A549 (cell line): ENCODE measurements around the gene PDXK. TPM values are rescaled to one million over a fixed set of nuclear protein-coding genes. Genes with fewer than 3 reads are reported as not detected.
A peak's percentile ranks its signal among the peaks of the same experiment; 100 is the strongest.

Experiments used
- ATAC-seq, 2 experiments: fragments of 200-7000 bp in 1 of 2; fragments of >200 bp in 1 of 2; cut with Nextera tagmentation in 1 of 2; cut with Tn5 transposase in 1 of 2; 3 replicates each; pipeline versions ENCODE4 v1.8.0 to v1.9.1; 2018 to 2020; ENCODE audit warnings: mild to moderate bottlenecking in 1 of 2, moderate library complexity in 1 of 2
- CTCF ChIA-PET: fragments of 300-600 bp; sonication (Branson Sonifier 250); formaldehyde crosslinking; extraction: SDS; loops from one replicate; lab custom pipeline; 2021; ENCODE audit warnings: antibody characterized with exemption, inconsistent platforms; lab: Yijun Ruan, JAX
- POLR2A ChIA-PET: fragments of 350-600 bp; formaldehyde crosslinking; extraction: SDS; loops from one replicate; lab custom pipeline; 2021; ENCODE audit warnings: antibody characterized with exemption, inconsistent platforms; lab: Yijun Ruan, JAX
- DNase-seq, 2 experiments: peaks; one replicate each; pipeline versions ENCODE4 v3.0.0 to v3.0.0-alpha.2; 2011 to 2016; ENCODE audit warnings: low read depth in 1 of 2, low spot score in 1 of 2
- FAIRE-seq: peaks from 2 replicates; lab custom pipeline; 2011; peaks lifted over from hg19 to GRCh38; lab: Jason Lieb, UNC
- H3K27ac ChIP-seq, 2 experiments: fragments of >200 bp; sonication (Bioruptor Twin); formaldehyde crosslinking; 3 replicates each; pipeline ENCODE4 v1.5.1; 2016 to 2017
- H3K4me1 ChIP-seq: fragments of >200 bp; sonication (Bioruptor Twin); formaldehyde crosslinking; 3 replicates; pipeline ENCODE4 v1.6.1; 2016
- H3K4me2 ChIP-seq: fragments of >200 bp; sonication (Bioruptor Twin); formaldehyde crosslinking; 3 replicates; pipeline ENCODE4 v1.6.1; 2016
- H3K4me3 ChIP-seq: fragments of >200 bp; sonication (Bioruptor Twin); formaldehyde crosslinking; 3 replicates; pipeline ENCODE4 v1.5.1; 2016
- H3K9me3 ChIP-seq: fragments of >200 bp; sonication (Bioruptor Twin); formaldehyde crosslinking; 3 replicates; pipeline ENCODE4 v1.6.1; 2016
- BHLHE40 ChIP-seq: IDR thresholded peaks from 2 replicates; pipeline ENCODE4 v1.6.1; 2012; ENCODE audit warnings: low read depth, low read length, inconsistent platforms
- CHD2 ChIP-seq: fragments of 150-350 bp; IDR thresholded peaks from 2 replicates; pipeline ENCODE4 v1.6.1; 2014; ENCODE audit warnings: low read length; ENCODE audit not compliant: partially characterized antibody
- EHMT2 ChIP-seq: fragments of 200-600 bp; sonication (generic); IDR thresholded peaks from 2 replicates; pipeline ENCODE4 v1.6.1; 2016; ENCODE audit warnings: antibody characterized with exemption, low read depth, mild to moderate bottlenecking, moderate library complexity
- FOXS1 ChIP-seq: fragments of 250-450 bp; sonication (Bioruptor Pico); IDR thresholded peaks from 2 replicates; pipeline ENCODE4 v1.5.0; 2020; ENCODE audit warnings: mild to moderate bottlenecking, moderate library complexity
- GATA3 ChIP-seq: IDR thresholded peaks from 2 replicates; pipeline ENCODE4 v1.6.1; 2012; ENCODE audit warnings: borderline replicate concordance
- HEYL ChIP-seq: fragments of 250-450 bp; sonication (Bioruptor Pico); IDR thresholded peaks from 2 replicates; pipeline ENCODE4 v1.8.0; 2021; ENCODE audit warnings: mild to moderate bottlenecking, moderate library complexity
- HMGXB4 ChIP-seq: fragments of 250-450 bp; sonication (Bioruptor Pico); IDR thresholded peaks from 2 replicates; pipeline ENCODE4 v1.5.0; 2021; ENCODE audit warnings: mild to moderate bottlenecking, moderate library complexity, borderline replicate concordance
- HOXB5 ChIP-seq: fragments of 250-450 bp; sonication (Bioruptor Pico); IDR thresholded peaks from 2 replicates; pipeline ENCODE4 v1.5.0; 2020; ENCODE audit warnings: mild to moderate bottlenecking, moderate library complexity
- JUN ChIP-seq, 2 experiments: fragments of >200 bp; sonication (Bioruptor Twin); formaldehyde crosslinking; IDR thresholded peaks; 2 replicates in 1 of 2; 3 replicates in 1 of 2; pipeline ENCODE4 v1.6.1; 2016 to 2017
- JUNB ChIP-seq: fragments of >200 bp; sonication (Bioruptor Twin); formaldehyde crosslinking; IDR thresholded peaks from 2 replicates; pipeline ENCODE4 v1.6.1; 2016
- KDM1A ChIP-seq: fragments of 200-600 bp; sonication (generic); IDR thresholded peaks from 2 replicates; pipeline ENCODE4 v1.6.1; 2016; ENCODE audit warnings: low read depth, mild to moderate bottlenecking
- MAFK ChIP-seq: fragments of 450-650 bp; IDR thresholded peaks from 2 replicates; pipeline ENCODE4 v1.6.1; 2014; ENCODE audit not compliant: partially characterized antibody
- MAZ ChIP-seq: fragments of 150-350 bp; IDR thresholded peaks from 2 replicates; pipeline ENCODE4 v1.6.1; 2014; ENCODE audit warnings: antibody characterized with exemption, low read depth, low read length, borderline replicate concordance
- NFE2L2 ChIP-seq: fragments of 150-350 bp; conservative IDR thresholded peaks from 2 replicates; pipeline ENCODE4 v1.6.1; 2014; ENCODE audit warnings: low read length
- NR3C1 ChIP-seq: fragments of >200 bp; sonication (Bioruptor Twin); formaldehyde crosslinking; IDR thresholded peaks from 3 replicates; pipeline ENCODE4 v1.6.1; 2017
- POLR2A ChIP-seq: IDR thresholded peaks from 2 replicates; pipeline ENCODE4 v1.6.1; 2012; ENCODE audit warnings: mild to moderate bottlenecking, low read length
- RARB ChIP-seq: fragments of 250-450 bp; sonication (Bioruptor Pico); IDR thresholded peaks from 2 replicates; pipeline ENCODE4 v1.8.0; 2021; ENCODE audit warnings: mild to moderate bottlenecking, moderate library complexity
- REST ChIP-seq: fragments of 200-600 bp; sonication (generic); IDR thresholded peaks from 2 replicates; pipeline ENCODE4 v1.6.1; 2016; ENCODE audit warnings: antibody characterized with exemption, mild to moderate bottlenecking, moderate library complexity
- RFX5 ChIP-seq: fragments of 450-650 bp; IDR thresholded peaks from 2 replicates; pipeline ENCODE4 v1.7.1; 2014; ENCODE audit warnings: antibody characterized with exemption, mild to moderate bottlenecking, moderate library complexity
- SMC3 ChIP-seq: fragments of >200 bp; sonication (Bioruptor Twin); formaldehyde crosslinking; IDR thresholded peaks from 3 replicates; pipeline ENCODE4 v1.6.1; 2018; ENCODE audit warnings: inconsistent platforms
- TP53 ChIP-seq: fragments of 250-450 bp; sonication (Bioruptor Pico); IDR thresholded peaks from 2 replicates; pipeline ENCODE4 v1.5.0; 2021; ENCODE audit warnings: mild to moderate bottlenecking, moderate library complexity
- WGBS: methylation state at CpG from one replicate; pipeline ENCODE4 v1.1.6; 2017; ENCODE audit errors: missing lambda C conversion rate; 5-methylcytosine and 5-hydroxymethylcytosine counted together
- polyA plus RNA-seq, 4 experiments: library from polyadenylated mRNA; depleted of rRNA in 3 of 4; stranded (reverse); fragments of >200 nt; fragmentation: RNase III in 1 of 4; extraction: RNeasy Plus Mini Kit Qiagen cat#74134 plus additional on column Dnase treatment in 1 of 4; gene quantifications; 2 replicates in 3 of 4; 3 replicates in 1 of 4; pipeline ENCODE4 v1.2.3, GENCODE V29; 2011 to 2017

The PDXK gene
- polyA plus RNA-seq, 2 of the 4 experiments (the other 2 are of a cell fraction) = 220 to 292 TPM

- TF ChIP-seq EHMT2 = no peak
- no peak for TF ChIP-seq CHD2
- TF ChIP-seq RARB (CRISPR knock-in tag) = no peak; the same call in 1 of the 2 replicates
- no peak for TF ChIP-seq REST
- no peak for TF ChIP-seq RFX5
These were observed 9.8 kb downstream of the PDXK start (continued) for GRCh38 chr21:43728467-43729390.

- 0 out of 5 replicates have a peak, but pooled peaks of 1 of the 2 experiments have one; percentile 29 for TF ChIP-seq JUN (IDR thresholded peaks at IDR 0.05)
- TF ChIP-seq SMC3 = no peak
- no peak for TF ChIP-seq HEYL (CRISPR knock-in tag)
- no peak for TF ChIP-seq GATA3
- TF ChIP-seq MAFK = no peak
- no peak for TF ChIP-seq FOXS1
- ATAC-seq (no peak), FAIRE-seq (no peak), DNase-seq (no peak)
- H3K9me3 ChIP-seq = no peaks in the 10 kb centered on the region
- peaks cover 92% of the 10 kb centered on the region for H3K4me1 ChIP-seq
- CTCF ChIA-PET = no interaction called here
- POLR2A ChIA-PET = no interaction called here
- 59% methylated on average over 6 of the region's 6 CpGs for WGBS
- no peak overlapping the region for H3K4me3 ChIP-seq
- H3K27ac ChIP-seq = peak overlapping the region; percentile 47 to 99
- H3K4me2 ChIP-seq = peak overlapping the region; percentile 93
These were observed 12.5 kb downstream of the PDXK start for GRCh38 chr21:43731476-43731875.

GRCh38 chr21:43731891-43732711 is 13.2 kb downstream of the PDXK start:
- peaks cover 92% of the 10 kb centered on the region for H3K4me1 ChIP-seq
- H3K4me2 ChIP-seq = peak overlapping the region; percentile 93
- FAIRE-seq = no peak
- WGBS = 77% methylated on average over 22 of the region's 23 CpGs
- CTCF ChIA-PET = no interaction called here
- H3K9me3 ChIP-seq = no peaks in the 10 kb centered on the region
- no peak overlapping the region for H3K4me3 ChIP-seq
- no peak for ATAC-seq
- POLR2A ChIA-PET = no interaction called here
- H3K27ac ChIP-seq = peak overlapping the region; percentile 47 to 99
- TF ChIP-seq HMGXB4 (CRISPR knock-in tag) = no peak
- TF ChIP-seq BHLHE40 = no peak
- no peak for TF ChIP-seq MAZ
- no peak for TF ChIP-seq JUNB
- TF ChIP-seq TP53 (CRISPR knock-in tag) = no peak
- TF ChIP-seq SMC3 = no peak
- no peak for TF ChIP-seq KDM1A
- TF ChIP-seq NFE2L2 = no peak
- no peak for TF ChIP-seq RARB (CRISPR knock-in tag)
- no peak for TF ChIP-seq POLR2A
- TF ChIP-seq NR3C1 = no peak
- TF ChIP-seq HOXB5 (CRISPR knock-in tag) = no peak
- TF ChIP-seq, all 56 proteins: peak for 0
- DNase-seq = no peak
